ENCODE measurements around the gene HES5. TPM values are rescaled to one million over a fixed set of nuclear protein-coding genes. Genes with fewer than 3 reads are reported as not detected.

The HES5 gene
- total RNA-seq, 2 experiments from 2014 or later, result not detected

GRCh38 chr1:2523191-2523890 is 6.7 kb downstream of the HES5 start:
- H3K4me1 Mint-ChIP-seq (ENCODE audit: low read depth), result peaks cover 38% of the 10 kb centered on the region
- H3K27me3 Mint-ChIP-seq, result peaks cover 2% of the 10 kb centered on the region
- peaks cover 30% of the 10 kb centered on the region for H3K36me3 Mint-ChIP-seq (ENCODE audit: low read depth)
- peak overlapping the region; percentile 98 for H3K27ac Mint-ChIP-seq
- H3K4me3 Mint-ChIP-seq, result peak overlapping the region; percentile 81
- peak; percentile 71 for DNase-seq
- TF ChIP-seq CTCF (IDR thresholded peaks at IDR 0.05), result peak; percentile 54
- POLR2A ChIA-PET, result interaction anchor here (1.0 to 11.3 kb wide), 7 partner anchors 16 to 62 kb away, joined by 3 to 138 read pairs (median 5); partner anchors contain the start of gene TNFRSF14
- intact Hi-C loops (cut with micrococcal nuclease), result no loop called here
- CTCF ChIA-PET, result interaction anchor here (0.6 to 3.9 kb wide), 12 partner anchors 11 to 328 kb away, joined by 3 to 30 read pairs (median 6); partner anchors contain the start of gene TNFRSF14
- ATAC-seq, result peak; percentile 10
- H3K9me3 Mint-ChIP-seq, result no peaks in the 10 kb centered on the region

- no peak for DNase-seq
- no peak for ATAC-seq
- Mint-ChIP-seq H3K4me3 (no peak overlapping the region), H3K36me3 (ENCODE audit: low read depth) (peaks cover 30% of the 10 kb centered on the region), H3K27me3 (peaks cover 2% of the 10 kb centered on the region), H3K9me3 (no peaks in the 10 kb centered on the region), H3K4me1 (ENCODE audit: low read depth) (peaks cover 35% of the 10 kb centered on the region), H3K27ac (peak overlapping the region; percentile 98)
- no peak for TF ChIP-seq CTCF (IDR thresholded peaks at IDR 0.05)
- ChIA-PET CTCF (interaction anchor here (1.1 to 1.3 kb wide), 2 partner anchors 27 to 107 kb away, joined by 3 read pairs; no protein-coding TSS in a partner anchor), POLR2A (interaction anchor here (0.8 kb wide), 1 partner anchor 13 kb away, joined by 3 read pairs; no protein-coding TSS in a partner anchor)
- intact Hi-C loops (cut with micrococcal nuclease), result no loop called here
These were observed 7.8 kb downstream of the HES5 start for GRCh38 chr1:2522230-2522629.

DNA sequence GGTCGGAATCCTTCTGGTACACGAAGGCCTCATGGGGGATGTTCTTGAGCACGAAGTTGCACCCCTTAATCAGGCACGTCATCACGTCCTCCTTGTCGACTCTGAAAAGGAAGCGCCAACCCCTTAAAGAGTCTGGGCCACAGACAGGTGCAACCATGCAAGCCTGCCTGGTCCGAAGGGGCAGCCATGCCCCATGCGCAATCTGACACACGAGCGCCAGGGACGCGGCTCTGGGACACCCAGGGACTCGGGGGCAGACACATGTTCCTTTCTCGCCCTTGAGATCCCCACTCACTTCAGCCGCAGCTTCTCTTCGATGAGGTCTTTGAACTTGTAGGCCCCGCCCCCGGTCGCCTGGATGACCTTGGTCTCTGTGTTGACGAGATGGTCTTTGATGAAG is 9.3 kb downstream of the HES5 start:
- no peak overlapping the region for H3K4me3 Mint-ChIP-seq
- POLR2A ChIA-PET, result interaction anchor here (1.6 kb wide), 1 partner anchor 14 kb away, joined by 7 read pairs; no protein-coding TSS in a partner anchor
- DNase-seq (no peak), ATAC-seq (no peak)
- no peak for TF ChIP-seq CTCF (IDR thresholded peaks at IDR 0.05)
- intact Hi-C loops (cut with micrococcal nuclease), result no loop called here
- H3K27ac Mint-ChIP-seq, result peak overlapping the region; percentile 30
- H3K27me3 Mint-ChIP-seq, result no peaks in the 10 kb centered on the region
- peaks cover 30% of the 10 kb centered on the region for H3K36me3 Mint-ChIP-seq (ENCODE audit: low read depth)
- CTCF ChIA-PET, result no interaction called here
- H3K4me1 Mint-ChIP-seq (ENCODE audit: low read depth), result peaks cover 30% of the 10 kb centered on the region
- H3K9me3 Mint-ChIP-seq, result no peaks in the 10 kb centered on the region

DNA sequence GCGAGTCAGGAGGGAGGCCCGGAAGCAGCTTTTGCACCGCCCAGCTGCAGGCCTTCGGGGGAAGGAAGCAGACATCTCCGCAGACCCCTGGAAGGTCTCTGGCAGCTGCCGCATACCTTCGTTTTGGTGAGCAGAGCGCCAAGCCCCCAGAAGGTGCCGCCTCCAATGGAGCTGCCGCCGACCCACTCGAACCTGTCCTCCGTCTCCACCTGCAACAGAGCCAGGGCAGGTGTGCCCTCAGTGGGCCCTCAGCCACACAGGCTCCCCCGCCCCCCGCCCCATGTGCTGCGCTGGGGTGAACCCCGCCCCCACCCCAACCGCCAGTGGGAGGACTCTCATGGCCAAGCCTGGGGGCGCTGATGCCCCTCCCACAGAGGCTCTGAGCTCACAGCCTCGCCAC is 9.9 kb downstream of the HES5 start:
- no peaks in the 10 kb centered on the region for H3K27me3 Mint-ChIP-seq
- ATAC-seq, result no peak
- TF ChIP-seq CTCF (IDR thresholded peaks at IDR 0.05), result no peak
- CTCF ChIA-PET, result no interaction called here
- no peaks in the 10 kb centered on the region for H3K9me3 Mint-ChIP-seq
- POLR2A ChIA-PET, result interaction anchor here (1.1 to 1.6 kb wide), 2 partner anchors 10 to 13 kb away, joined by 3 to 7 read pairs; no protein-coding TSS in a partner anchor
- no peak for DNase-seq
- H3K4me3 Mint-ChIP-seq, result no peak overlapping the region
- H3K4me1 Mint-ChIP-seq (ENCODE audit: low read depth), result peaks cover 30% of the 10 kb centered on the region
- H3K27ac Mint-ChIP-seq, result no peak overlapping the region
- H3K36me3 Mint-ChIP-seq (ENCODE audit: low read depth), result peaks cover 30% of the 10 kb centered on the region
- intact Hi-C loops (cut with micrococcal nuclease), result no loop called here

DNA sequence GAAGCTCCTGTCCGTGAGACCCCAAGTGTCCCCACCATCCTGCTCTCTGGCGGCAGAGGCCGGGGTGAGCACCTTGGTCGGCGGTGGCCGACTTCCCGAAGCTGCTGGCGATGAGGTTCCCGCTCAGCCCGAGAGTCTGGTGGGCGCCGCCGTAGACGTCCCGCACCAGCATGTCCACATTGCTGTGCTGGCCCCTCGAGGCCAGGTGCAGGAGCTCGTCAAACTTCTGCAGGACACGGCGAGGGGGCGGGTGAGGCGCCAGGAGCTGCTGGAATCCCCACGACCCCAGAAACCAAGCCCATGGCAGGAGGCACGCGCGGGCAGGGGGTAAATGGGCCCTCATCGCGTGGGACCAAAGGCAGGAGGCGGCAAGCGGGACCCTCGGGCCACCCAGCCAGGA is 10.3 kb downstream of the HES5 start:
- H3K4me1 Mint-ChIP-seq (ENCODE audit: low read depth), result peaks cover 25% of the 10 kb centered on the region
- POLR2A ChIA-PET, result interaction anchor here (0.7 to 1.6 kb wide), 4 partner anchors 10 to 64 kb away, joined by 3 to 7 read pairs (median 3); no protein-coding TSS in a partner anchor
- no peak overlapping the region for H3K4me3 Mint-ChIP-seq
- H3K36me3 Mint-ChIP-seq (ENCODE audit: low read depth), result peaks cover 26% of the 10 kb centered on the region
- ATAC-seq (no peak), DNase-seq (no peak)
- intact Hi-C loops (cut with micrococcal nuclease), result no loop called here
- TF ChIP-seq CTCF (IDR thresholded peaks at IDR 0.05), result no peak
- CTCF ChIA-PET, result interaction anchor here (0.8 to 1.0 kb wide), 2 partner anchors 37 to 105 kb away, joined by 3 read pairs; partner anchors contain the start of gene TNFRSF14
- H3K27ac Mint-ChIP-seq, result no peak overlapping the region
- no peaks in the 10 kb centered on the region for H3K9me3 Mint-ChIP-seq
- no peaks in the 10 kb centered on the region for H3K27me3 Mint-ChIP-seq
